C4-2B (cell line): ENCODE measurements around the gene HOXA7.
A peak's percentile ranks its signal among the peaks of the same experiment; 100 is the strongest.

ENCODE experiments used
- H3K27ac ChIP-seq: fragments of 450-650 bp; 2 replicates; pipeline ENCODE4 v1.5.1; 2017
- CTCF ChIP-seq: fragments of 450-650 bp; conservative IDR thresholded peaks from 2 replicates; pipeline ENCODE4 v1.5.1; 2017; ENCODE audit warnings: mild to moderate bottlenecking
- ZFX ChIP-seq: fragments of 450-650 bp; IDR thresholded peaks from 2 replicates; pipeline ENCODE4 v1.6.1; 2017

The HOXA7 gene

GRCh38 chr7:27174874-27175625, 18.6 kb upstream of the HOXA7 start:
- H3K27ac ChIP-seq, result peak overlapping the region; percentile 98
- TF ChIP-seq ZFX (no peak), CTCF (no peak)

- TF ChIP-seq CTCF (no peak), ZFX (no peak)
- peak within 1 kb of the TSS; percentile 98 for H3K27ac ChIP-seq
These were observed 17.7 kb upstream of the HOXA7 start, which contains the start of gene HOXA10 for GRCh38 chr7:27173956-27174873. TSS of gene HOXA10 (minus strand) at chr7:27174320. CDS start at chr7:27174306, 14 bp downstream.

DNA sequence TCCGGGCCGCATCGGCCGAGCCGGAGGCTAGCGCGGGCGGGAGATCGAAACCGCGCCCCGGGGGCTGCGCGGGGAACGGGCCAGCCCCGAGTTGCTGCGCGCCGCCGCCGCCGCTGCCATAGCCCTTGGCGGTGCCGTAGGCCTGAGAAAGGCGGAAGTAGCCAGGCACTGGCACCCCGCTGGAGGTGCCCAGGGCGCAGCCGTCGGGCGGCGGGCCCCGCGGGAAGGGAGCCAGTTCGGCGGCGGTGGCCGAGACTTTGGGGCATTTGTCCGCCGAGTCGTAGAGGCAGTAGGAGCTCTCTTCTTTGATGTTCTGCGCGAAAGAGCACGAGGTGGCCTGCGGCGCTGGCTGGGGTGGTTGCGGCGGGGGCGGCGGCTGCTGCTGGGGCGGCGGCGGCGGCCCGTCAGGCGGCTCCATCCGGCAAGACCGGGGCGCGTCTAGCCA, 17.1 kb upstream of the HOXA7 start:
- H3K27ac ChIP-seq, result peak overlapping the region; percentile 98

GRCh38 chr7:27172823-27173510, 16.5 kb upstream of the HOXA7 start:
- peak; percentile 91; the same call in 1 of the 2 replicates for TF ChIP-seq ZFX
- no peak for TF ChIP-seq CTCF
- H3K27ac ChIP-seq, result peak overlapping the region; percentile 98

More for the DNA sequence above, 17.1 kb upstream of the HOXA7 start:
- TF ChIP-seq CTCF (no peak), ZFX (peak; percentile 69)

DNA sequence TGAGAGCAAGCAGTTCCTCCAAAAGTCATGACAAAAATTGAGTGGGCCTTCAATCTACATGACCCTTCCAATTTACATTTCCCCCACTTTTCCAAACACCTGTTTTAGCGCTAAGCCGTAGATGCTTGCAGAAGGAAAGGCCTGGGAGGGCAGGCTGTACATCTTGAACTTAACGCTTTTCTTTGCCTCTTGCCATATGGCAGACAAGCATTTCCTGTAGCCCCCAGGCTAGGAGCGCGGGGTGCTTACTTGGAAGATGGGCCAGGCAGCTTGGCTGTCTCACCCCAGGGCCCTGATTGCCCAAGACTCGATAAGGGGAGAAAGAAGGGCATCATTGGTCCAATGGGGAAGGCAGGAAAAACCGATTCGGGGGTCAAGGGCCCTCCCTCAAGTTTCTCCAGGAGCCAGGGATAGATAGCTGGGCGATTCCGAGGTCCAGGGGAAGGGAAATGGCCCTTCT, 15.9 kb upstream of the HOXA7 start:
- no peak for TF ChIP-seq ZFX
- no peak for TF ChIP-seq CTCF
- H3K27ac ChIP-seq, result peak overlapping the region; percentile 98

DNA sequence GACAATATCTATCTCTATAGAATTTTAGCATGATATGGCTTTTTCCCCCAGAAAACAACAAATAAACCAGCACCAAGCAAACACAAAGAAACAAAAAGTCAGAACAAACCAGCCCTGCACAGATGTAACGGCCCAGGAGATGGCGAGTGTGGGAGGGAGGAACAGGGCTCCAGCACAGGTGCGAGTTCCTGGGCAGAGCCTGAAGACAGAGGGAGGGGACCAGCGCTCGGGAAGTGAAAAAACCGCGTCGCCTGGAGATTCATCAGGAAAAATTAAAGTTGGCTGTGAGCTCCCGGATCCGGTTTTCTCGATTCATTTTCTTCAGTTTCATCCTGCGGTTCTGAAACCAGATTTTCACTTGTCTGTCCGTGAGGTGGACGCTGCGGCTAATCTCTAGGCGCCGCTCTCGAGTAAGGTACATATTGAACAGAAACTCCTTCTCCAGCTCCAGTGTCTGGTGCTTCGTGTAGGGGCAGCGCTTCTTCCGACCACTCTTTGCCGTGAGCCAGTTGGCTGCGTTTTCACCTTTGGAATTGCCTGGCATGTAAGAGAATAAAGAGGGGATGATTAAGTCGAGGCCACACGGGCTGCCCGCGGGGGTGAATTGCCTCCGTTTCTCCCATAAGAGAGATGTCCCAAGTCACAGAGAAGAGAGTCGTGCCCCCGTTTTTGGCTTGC, 15.3 kb upstream of the HOXA7 start:
- peak overlapping the region; percentile 98 for H3K27ac ChIP-seq
- no peak; the same call in 1 of the 2 replicates for TF ChIP-seq CTCF
